ENCODE data around the gene MAP6.

The MAP6 gene

DNA sequence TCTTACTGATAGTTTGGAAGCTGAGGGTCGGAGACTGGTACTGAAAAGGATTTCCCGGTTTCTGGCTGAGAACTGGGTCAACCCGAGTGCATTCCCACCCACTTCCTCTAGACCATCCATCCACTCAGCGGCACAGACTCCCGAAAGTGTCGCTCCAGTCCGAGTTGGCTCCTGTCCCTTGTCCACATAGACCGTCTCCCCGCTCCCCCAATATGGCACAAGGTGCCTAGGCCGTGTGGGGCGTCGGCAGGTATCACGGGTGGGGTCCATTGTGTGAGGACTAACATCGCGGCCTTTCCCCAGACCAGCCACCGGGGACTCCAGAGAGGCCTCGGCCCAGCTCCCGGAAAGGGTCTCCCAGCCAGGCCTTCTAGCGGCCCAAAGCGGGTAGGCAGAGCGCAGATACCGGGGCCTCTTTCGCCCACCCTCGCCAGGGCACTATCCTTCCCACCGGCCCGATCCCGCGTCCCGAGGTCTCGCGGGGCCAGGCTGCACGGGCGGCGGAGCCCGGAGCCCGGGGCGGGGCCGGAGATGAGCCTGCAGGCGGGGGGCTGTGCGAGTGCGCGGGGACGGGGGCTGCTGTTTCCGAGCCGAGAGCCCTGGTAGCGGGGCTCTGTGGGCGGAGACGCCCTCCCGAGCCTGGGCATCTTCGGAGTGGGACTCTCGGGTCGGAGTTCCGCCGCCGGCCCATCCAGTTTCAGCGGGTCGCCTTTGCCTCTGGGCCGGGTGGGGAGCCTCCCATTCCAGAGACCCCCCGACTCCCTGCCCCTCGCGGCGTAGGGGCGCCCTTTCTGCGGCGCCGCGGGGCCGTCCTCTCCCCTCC, 85.7 kb downstream of the MAP6 start:
- in situ Hi-C loops (cut with HindIII; ENCODE audit: low pct_ligation_motif_present, low pct_unique_long_range_greater_than_20kb, low sequenced_read_pairs), result no loop called here
- peak; percentile 80 for DNase-seq

DNA sequence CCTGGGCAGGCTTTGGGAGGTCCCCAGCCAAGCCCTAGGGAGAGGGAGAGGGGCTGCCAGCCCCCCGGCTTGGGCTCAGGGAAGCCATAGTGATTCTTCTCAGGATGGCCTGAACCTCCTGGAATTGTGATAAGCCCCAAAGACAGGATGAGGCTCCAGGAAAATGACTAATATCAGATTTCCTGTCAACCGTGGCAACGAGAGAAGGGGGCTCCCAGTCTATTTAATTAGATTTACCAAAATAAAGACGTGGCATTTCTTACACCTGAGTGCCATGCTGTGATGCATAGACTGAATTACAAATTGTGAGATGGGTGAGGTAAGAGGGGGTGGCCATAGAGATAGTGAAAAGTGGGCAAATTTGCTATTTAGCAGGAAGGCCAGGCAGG, 86.3 kb downstream of the MAP6 start:
- no peak for DNase-seq
- in situ Hi-C loops (cut with HindIII; ENCODE audit: low pct_ligation_motif_present, low pct_unique_long_range_greater_than_20kb, low sequenced_read_pairs), result no loop called here

DNA sequence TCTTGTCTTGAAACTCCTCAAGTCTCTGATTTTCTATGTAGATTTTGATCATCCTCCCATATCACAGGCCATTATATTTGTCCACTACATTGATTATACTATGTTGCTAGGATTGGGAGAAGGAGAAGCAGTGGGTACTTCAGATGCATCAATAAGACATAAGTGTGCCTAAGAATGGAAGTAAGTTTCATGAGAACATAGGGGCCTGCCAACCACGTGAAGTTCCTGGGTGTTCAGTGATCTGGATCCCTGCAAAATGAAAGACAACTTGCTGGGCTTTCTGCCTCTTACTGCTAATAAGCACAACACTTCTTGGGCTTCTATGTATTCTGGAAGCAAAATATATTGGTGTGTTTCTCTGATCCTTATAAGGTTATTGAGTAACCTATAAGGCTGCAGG, 89.0 kb downstream of the MAP6 start:
- in situ Hi-C loops (cut with HindIII; ENCODE audit: low pct_ligation_motif_present, low pct_unique_long_range_greater_than_20kb, low sequenced_read_pairs), result no loop called here
- no peak for DNase-seq

DNA sequence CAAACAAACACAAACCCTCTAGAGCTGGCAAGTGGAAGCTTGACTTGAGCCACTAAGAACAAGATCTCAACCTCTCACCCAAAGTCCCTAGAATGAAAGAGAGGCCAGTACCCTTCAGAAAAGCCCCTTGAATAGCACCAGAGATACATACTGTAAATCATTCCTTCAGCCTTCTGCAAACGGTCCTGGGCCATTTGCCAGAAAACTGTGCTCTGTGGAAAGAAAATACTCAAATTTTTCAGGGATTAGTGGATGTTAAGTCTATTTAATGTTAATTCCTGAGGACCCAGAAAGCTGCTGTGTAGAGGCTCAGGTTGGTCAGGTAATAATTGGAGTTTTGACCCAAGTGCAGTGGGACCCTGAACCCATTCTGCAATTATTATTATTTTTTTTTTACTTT, 89.9 kb downstream of the MAP6 start:
- DNase-seq, result no peak
- in situ Hi-C loops (cut with HindIII; ENCODE audit: low pct_ligation_motif_present, low pct_unique_long_range_greater_than_20kb, low sequenced_read_pairs), result no loop called here

DNA sequence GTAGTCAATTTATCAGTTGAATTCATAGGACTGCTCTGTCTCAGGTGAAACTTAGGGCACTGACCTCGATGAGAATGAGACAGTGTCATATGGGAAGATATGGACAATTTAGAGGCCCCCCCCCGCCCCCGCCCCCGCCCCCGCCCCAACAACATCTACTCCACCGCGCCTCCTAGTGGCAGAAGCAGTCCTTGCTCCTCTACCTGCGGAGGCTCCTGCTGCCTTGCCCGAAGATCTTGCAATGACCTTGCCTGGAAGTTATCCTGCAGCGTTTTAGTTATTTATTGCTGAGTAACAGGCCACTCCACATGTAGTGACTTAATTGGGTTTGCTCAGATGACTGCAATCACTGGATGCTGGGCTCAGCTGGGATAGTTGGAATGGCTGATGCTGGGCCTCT, 91.6 kb downstream of the MAP6 start:
- in situ Hi-C loops (cut with HindIII; ENCODE audit: low pct_ligation_motif_present, low pct_unique_long_range_greater_than_20kb, low sequenced_read_pairs), result no loop called here
- no peak for DNase-seq

DNA sequence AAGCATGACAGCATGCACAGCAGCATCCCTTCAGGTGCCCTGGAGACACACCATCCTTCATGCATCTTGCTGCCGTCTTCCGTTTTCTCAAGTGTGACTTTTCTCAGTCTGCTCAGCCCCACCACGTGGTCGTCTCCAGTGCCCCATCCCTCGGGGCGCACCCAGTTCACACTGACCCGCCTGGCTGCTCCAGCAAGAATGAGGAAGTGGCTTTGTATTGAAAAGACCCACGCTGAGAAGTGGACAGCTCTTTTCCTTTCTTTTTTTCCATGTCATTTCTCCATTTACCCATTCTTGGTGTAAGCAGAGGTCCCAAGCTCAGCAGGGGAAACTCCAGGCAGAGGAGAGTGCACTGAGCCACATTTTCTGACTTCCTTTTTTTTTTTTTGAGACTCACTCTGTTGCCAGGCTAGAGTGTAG, 92.3 kb downstream of the MAP6 start:
- DNase-seq, result peak; percentile 47

DNA sequence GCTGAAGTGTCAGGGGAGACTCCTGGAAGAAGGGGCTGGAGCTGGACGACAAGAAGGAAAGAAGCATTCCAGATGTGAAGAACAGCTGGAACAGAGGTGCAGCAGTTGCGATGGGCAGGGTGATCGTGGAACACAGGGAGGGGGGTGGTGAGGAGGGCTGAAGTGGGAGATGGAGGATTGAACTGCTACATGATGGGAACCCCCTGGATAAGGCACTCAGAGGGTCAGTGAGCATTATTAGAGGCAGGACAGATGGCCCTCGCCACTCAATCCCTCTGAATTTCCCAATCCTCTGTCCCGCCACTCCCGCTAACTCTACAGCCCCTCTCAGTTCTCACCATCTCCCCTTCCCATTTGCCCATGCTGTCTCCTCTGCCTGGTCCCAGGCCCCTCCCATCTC, 92.8 kb downstream of the MAP6 start:
- in situ Hi-C loops (cut with HindIII; ENCODE audit: low pct_ligation_motif_present, low pct_unique_long_range_greater_than_20kb, low sequenced_read_pairs), result no loop called here
- DNase-seq, result no peak

More for the DNA sequence above, 92.3 kb downstream of the MAP6 start:
- in situ Hi-C loops (cut with HindIII; ENCODE audit: low pct_ligation_motif_present, low pct_unique_long_range_greater_than_20kb, low sequenced_read_pairs), result no loop called here

DNA sequence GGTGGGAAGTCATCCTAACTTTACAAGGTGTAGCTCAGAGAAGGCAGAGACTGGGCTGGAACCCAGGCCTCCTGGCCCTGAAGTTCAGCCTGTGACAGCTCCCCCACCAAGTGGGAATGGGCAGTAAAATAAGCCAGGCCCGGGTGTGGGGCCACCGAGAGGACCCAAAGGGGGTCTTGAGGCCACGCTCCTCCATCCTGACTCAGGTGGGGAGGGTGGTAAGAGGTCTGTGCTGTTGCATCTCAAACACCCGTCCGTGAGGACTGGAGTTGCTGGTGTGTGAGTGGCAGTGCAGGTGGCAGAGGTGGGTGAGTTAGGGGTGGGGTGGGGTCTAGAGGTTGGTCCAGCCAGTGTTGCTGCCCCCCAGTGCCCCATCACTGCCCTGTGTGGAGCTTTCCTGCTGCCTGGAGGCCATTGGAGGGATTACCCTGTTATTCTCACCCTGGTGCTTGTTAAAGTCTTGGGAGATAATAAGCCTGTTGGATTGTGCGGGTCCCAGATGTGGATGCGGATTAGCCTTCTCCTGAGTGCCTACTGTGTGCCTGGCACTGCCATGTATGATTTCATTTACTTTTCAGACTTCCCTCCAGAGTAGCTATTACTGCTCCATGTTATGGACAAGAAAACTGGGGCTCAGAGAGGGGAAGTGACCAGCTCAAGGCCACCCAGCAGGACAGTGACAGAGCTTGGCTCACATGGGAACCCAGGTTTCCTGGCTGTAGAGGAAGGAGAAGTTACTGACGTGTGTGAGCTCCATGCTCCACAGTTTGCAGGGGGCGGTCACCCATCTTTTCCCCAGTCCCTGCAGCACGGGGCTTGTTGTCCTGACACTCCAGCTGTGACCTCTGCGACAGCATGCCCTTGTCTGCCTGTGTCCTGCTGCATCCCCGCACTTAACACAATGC, 93.9 kb downstream of the MAP6 start:
- DNase-seq, result no peak
- in situ Hi-C loops (cut with HindIII; ENCODE audit: low pct_ligation_motif_present, low pct_unique_long_range_greater_than_20kb, low sequenced_read_pairs), result no loop called here

DNA sequence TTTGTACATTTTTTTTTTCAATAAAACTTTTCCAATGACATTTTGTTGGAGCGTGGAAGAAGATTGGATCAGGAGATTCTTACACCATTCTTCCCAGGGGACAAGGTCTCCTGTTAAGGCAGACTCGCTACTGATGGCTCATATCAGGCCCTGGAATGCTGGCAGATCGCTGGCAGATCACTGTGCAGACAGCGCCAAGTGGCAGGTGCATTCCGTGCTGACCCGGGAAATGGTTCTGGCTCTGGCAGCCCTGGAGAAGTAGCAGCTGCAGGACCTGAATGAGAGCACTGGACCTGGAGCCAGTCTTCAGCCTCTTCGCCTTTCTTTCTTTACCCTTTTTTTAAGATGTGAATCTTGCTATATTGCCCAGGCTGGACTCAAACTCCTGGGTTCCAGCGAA, 96.1 kb downstream of the MAP6 start:
- no peak for DNase-seq
- in situ Hi-C loops (cut with HindIII; ENCODE audit: low pct_ligation_motif_present, low pct_unique_long_range_greater_than_20kb, low sequenced_read_pairs), result no loop called here

DNA sequence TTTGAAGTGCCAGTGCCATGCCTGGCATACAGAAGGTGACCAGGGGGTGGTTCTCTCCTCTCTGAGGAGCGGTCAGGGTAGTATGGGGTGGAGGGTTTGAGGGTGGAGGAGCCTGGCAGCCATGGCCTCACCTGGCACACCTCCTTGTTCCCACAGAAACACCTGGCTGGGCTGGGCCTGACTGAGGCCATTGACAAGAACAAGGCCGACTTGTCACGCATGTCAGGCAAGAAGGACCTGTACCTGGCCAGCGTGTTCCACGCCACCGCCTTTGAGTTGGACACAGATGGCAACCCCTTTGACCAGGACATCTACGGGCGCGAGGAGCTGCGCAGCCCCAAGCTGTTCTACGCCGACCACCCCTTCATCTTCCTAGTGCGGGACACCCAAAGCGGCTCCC, 97.2 kb downstream of the MAP6 start:
- no peak for DNase-seq
- in situ Hi-C loops (cut with HindIII; ENCODE audit: low pct_ligation_motif_present, low pct_unique_long_range_greater_than_20kb, low sequenced_read_pairs), result no loop called here

DNA sequence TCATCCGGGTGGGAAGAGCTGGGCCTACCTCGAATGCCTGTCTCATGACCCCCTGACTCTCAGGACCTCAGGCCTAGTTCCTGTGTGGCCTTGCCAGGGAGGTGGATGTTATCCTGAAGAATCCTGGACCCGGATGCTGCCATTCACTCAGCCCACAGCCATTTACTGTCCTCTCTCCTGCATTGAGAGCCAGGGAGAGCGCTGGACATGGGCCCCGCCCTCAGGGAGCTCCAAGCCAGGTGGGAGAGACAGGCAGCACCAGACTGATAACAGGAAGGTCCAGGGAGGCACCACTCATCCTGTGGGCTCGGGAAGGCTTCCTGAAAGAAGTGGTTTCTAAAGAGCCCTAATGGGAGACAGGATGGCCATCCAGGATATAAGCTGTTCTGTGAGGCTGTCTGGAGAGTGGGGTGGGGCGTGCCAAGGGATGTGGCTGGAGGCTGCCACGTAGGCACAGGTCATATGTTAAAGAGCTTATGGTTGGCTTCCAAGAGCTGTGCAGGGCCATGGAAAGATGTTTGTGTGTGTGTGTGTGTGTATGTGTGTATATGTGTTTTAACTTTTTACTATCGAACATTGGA, 98.2 kb downstream of the MAP6 start:
- DNase-seq, result no peak
- in situ Hi-C loops (cut with HindIII; ENCODE audit: low pct_ligation_motif_present, low pct_unique_long_range_greater_than_20kb, low sequenced_read_pairs), result no loop called here

DNA sequence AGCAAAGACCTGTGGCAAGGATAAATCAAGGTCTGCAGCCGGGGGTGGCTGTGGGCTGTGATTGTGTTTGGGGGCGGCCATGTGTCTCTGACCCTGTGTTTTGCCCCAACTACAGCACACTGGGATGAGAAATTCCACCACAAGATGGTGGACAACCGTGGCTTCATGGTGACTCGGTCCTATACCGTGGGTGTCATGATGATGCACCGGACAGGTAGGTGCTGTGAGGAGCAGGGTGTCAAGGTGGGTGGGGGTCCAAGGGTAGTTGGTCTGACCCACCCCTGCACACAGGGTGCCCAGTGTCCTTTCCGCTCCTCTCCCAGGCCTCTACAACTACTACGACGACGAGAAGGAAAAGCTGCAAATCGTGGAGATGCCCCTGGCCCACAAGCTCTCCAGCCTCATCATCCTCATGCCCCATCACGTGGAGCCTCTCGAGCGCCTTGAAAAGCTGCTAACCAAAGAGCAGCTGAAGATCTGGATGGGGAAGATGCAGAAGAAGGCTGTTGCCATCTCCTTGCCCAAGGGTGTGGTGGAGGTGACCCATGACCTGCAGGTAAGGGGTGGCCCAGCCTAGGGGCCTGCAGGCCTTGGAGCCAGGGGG, 100.1 kb downstream of the MAP6 start:
- in situ Hi-C loops (cut with HindIII; ENCODE audit: low pct_ligation_motif_present, low pct_unique_long_range_greater_than_20kb, low sequenced_read_pairs), result no loop called here
- no peak for DNase-seq

DNA sequence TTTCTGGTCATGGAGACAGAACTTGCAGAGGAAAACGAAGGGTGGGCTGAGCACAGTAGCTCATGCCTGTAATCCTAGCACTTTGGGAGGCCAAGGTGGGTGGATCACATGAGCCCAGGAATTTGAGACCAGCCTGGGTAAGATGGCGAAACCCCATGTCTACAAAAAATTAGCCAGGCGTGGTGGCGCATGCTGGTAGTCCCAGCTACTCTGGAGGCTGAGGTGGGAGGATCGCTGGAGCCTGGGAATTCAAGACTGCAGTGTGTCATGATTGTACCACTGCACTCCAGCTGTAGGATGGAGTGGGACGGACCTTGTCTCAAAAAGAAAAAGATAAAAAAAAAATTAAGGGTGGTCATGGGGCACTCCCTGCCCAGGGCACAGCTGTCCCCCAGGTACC, 100.9 kb downstream of the MAP6 start:
- no peak for DNase-seq
- in situ Hi-C loops (cut with HindIII; ENCODE audit: low pct_ligation_motif_present, low pct_unique_long_range_greater_than_20kb, low sequenced_read_pairs), result no loop called here

DNA sequence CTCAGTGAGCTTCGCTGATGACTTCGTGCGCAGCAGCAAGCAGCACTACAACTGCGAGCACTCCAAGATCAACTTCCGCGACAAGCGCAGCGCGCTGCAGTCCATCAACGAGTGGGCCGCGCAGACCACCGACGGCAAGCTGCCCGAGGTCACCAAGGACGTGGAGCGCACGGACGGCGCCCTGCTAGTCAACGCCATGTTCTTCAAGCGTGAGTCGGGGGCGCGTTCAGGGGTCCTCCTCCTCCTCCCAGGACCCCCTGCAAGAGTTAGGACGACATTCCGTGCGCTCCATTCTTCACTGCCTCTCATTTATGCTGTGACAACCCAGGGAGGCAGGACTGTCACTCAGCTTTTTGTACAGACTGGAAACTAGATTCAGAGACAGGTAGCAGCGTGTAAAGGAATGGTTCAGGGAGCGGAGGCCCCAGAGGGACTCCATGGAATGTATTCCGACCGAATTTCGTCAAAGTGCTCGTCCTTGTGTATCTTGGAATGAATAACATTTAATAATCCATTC, 102.0 kb downstream of the MAP6 start:
- in situ Hi-C loops (cut with HindIII; ENCODE audit: low pct_ligation_motif_present, low pct_unique_long_range_greater_than_20kb, low sequenced_read_pairs), result no loop called here
- DNase-seq, result no peak

DNA sequence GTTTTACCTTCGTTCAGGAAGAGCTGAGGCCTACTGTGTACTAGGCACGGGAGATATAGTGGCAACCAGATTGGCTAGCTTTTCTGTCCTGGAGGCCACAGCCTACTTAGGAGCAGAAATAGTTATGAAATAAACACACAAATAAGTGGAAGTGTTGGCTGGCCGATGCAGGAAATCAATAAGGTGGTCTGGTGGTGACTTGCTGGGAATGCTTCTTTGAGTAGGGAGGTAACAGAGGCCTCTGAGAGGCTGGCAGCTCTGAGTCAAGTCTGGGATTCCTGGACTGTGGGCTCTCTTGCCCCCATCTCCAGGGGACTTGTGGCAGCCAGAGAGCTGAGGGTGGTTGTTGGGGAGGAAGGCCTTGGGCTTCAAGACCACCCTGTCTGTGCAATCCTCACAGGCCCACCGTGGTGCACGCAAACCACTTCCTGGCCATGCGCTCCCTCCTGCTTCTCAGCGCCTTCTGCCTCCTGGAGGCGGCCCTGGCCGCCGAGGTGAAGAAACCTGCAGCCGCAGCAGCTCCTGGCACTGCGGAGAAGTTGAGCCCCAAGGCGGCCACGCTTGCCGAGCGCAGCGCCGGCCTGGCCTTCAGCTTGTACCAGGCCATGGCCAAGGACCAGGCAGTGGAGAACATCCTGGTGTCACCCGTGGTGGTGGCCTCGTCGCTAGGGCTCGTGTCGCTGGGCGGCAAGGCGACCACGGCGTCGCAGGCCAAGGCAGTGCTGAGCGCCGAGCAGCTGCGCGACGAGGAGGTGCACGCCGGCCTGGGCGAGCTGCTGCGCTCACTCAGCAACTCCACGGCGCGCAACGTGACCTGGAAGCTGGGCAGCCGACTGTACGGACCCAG, 102.7 kb downstream of the MAP6 start:
- in situ Hi-C loops (cut with HindIII; ENCODE audit: low pct_ligation_motif_present, low pct_unique_long_range_greater_than_20kb, low sequenced_read_pairs), result no loop called here
- no peak for DNase-seq

DNA sequence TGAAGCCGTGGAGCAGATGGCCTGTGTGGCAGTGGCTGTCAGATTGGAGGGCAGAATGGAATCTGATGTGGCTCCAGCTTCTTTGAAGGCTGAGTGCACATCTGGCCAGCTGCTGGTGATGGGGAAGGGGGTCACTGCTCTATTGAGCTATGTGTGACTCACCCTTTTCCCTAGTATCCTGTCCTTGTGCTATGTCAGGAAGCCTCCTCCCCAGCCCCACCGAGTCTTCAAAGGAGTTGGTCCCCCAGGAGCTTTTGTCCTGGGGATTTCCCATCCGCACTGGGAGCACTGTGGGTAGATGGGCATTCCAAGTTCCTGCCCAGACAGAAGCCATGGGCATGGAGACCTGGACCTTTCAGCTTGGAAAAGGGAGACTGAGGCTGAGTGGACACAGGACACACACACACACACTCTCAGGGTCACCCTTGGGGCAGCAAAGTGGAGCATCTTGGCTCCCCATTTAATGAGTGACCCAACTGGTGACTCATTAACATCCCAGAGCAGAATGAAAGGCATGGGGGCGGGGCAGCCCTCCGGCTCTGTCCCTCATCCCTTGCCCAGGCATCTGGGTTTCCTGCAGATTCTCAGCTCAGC, 103.5 kb downstream of the MAP6 start:
- in situ Hi-C loops (cut with HindIII; ENCODE audit: low pct_ligation_motif_present, low pct_unique_long_range_greater_than_20kb, low sequenced_read_pairs), result no loop called here
- DNase-seq, result peak; percentile 71

DNA sequence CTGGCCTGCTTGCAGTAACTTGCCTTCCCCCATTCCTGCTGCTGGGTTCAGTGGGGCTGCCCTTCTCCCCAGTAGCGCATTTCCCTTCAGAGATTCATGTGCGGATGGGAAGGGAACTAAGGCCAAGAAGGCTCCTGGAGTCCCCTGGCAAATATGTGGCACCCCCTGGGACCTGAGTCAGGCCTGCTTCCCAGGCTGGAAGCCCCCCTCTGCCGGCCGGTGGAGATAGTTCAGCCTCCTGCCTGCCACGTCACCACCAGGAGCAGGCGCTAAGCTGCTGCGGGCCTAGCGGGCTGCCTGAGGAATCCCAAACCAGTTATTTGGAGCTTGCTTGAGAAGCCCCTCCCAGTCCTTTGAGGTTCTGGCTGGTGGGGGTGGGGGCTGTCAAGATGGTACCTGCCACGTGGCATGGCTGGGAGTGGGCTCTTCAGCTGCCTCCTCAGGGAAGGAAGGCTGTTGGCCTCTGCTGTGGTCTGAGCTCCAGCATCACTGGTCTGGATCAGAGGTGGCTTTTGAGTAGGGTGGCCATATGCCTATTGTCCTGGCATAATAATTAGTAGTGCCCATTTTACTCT, 104.8 kb downstream of the MAP6 start:
- peak; percentile 69 for DNase-seq
- in situ Hi-C loops (cut with HindIII; ENCODE audit: low pct_ligation_motif_present, low pct_unique_long_range_greater_than_20kb, low sequenced_read_pairs), result no loop called here

Data from ACHN (cell line).